CD4-positive, CD25-positive, alpha-beta regulatory T cell (primary cell): ENCODE measurements around the gene PCED1B. TPM values are rescaled to one million over a fixed set of nuclear protein-coding genes. Genes with fewer than 3 reads are reported as not detected.
"Not testable (repeated sequence)": the region's sequence is repeated elsewhere in the genome, so short reads cannot be mapped to it uniquely, and the experiment has no call there.

Experiments
- ATAC-seq, 2 donors: fragments of 150-1000 bp; cut with Tn5 transposase; one replicate each; pipeline ENCODE4 v1.10.0; 2021; ENCODE audit warnings: low read depth in 2 of 2, moderate number of reproducible peaks in 2 of 2, moderate library complexity in 1 of 2
- DNase-seq, 3 donors: peaks; one replicate each; pipeline versions ENCODE4 v3.0.0 to v3.0.0-alpha.2; 2012 to 2022; ENCODE audit warnings: mixed read lengths in 1 of 3
- H3K27ac ChIP-seq: one replicate; pipeline ENCODE4 v1.7.0; 2013; ENCODE audit warnings: mild to moderate bottlenecking, low read length; ENCODE audit not compliant: insufficient read depth, poor library complexity, severe bottlenecking
- H3K27me3 ChIP-seq: one replicate; pipeline ENCODE4 v1.7.0; 2013; ENCODE audit warnings: low read length; ENCODE audit not compliant: control insufficient read depth, insufficient read depth
- H3K36me3 ChIP-seq: one replicate; pipeline ENCODE4 v1.7.0; 2013; ENCODE audit warnings: mild to moderate bottlenecking, low read length, moderate library complexity; ENCODE audit not compliant: control insufficient read depth, insufficient read depth
- H3K4me1 ChIP-seq: 2 replicates; pipeline ENCODE4 v1.7.0; 2013; ENCODE audit warnings: mild to moderate bottlenecking, low read length; ENCODE audit not compliant: insufficient read depth, control insufficient read depth, poor library complexity, severe bottlenecking
- H3K4me3 ChIP-seq: one replicate; pipeline ENCODE4 v1.7.0; 2013; ENCODE audit warnings: low read depth, mild to moderate bottlenecking, low read length, moderate library complexity
- H3K9me3 ChIP-seq, 2 experiments: 1 replicate in 1 of 2; 2 replicates in 1 of 2; pipeline ENCODE4 v1.7.0; 2013; ENCODE audit warnings: low read length in 2 of 2, mild to moderate bottlenecking in 1 of 2, moderate library complexity in 1 of 2; ENCODE audit not compliant: control insufficient read depth in 2 of 2
- H3K27ac Mint-ChIP-seq, 3 donors: one replicate each; pipeline ENCODE4 v1.8.0; 2020 to 2022; ENCODE audit warnings: mild to moderate bottlenecking in 3 of 3, mixed read lengths in 3 of 3, moderate library complexity in 2 of 3
- H3K27me3 Mint-ChIP-seq: one replicate; pipeline ENCODE4 v1.8.0; 2022; ENCODE audit warnings: mild to moderate bottlenecking, mixed read lengths
- H3K36me3 Mint-ChIP-seq: one replicate; pipeline ENCODE4 v1.8.0; 2020; ENCODE audit warnings: mixed read lengths
- H3K4me1 Mint-ChIP-seq, 4 donors: one replicate each; pipeline ENCODE4 v1.8.0; 2020 to 2022; ENCODE audit warnings: mixed read lengths in 4 of 4, mild to moderate bottlenecking in 1 of 4
- H3K4me3 Mint-ChIP-seq, 4 donors: one replicate each; pipeline ENCODE4 v1.8.0; 2020 to 2022; ENCODE audit warnings: mild to moderate bottlenecking in 4 of 4, mixed read lengths in 4 of 4, moderate library complexity in 3 of 4
- H3K9me3 Mint-ChIP-seq, 7 donors: one replicate each; pipeline ENCODE4 v1.8.0; 2020 to 2022; ENCODE audit warnings: mixed read lengths in 7 of 7, mild to moderate bottlenecking in 3 of 7, moderate library complexity in 2 of 7
- polyA plus RNA-seq, 4 donors: library from polyadenylated mRNA; unstranded; fragments of 300-500 nt; fragmentation: Illumina TruSeq; gene quantifications; one replicate each; pipeline ENCODE4 v1.2.3, GENCODE V29; 2021
- total RNA-seq: library from RNA; stranded (reverse); gene quantifications from one replicate; pipeline ENCODE4 v1.2.3, GENCODE V29; 2022

Gene PCED1B
- total and polyA plus RNA-seq, 5 donors from 2014 or later: 56.7 to 74.5 (median 64.9) TPM

DNA sequence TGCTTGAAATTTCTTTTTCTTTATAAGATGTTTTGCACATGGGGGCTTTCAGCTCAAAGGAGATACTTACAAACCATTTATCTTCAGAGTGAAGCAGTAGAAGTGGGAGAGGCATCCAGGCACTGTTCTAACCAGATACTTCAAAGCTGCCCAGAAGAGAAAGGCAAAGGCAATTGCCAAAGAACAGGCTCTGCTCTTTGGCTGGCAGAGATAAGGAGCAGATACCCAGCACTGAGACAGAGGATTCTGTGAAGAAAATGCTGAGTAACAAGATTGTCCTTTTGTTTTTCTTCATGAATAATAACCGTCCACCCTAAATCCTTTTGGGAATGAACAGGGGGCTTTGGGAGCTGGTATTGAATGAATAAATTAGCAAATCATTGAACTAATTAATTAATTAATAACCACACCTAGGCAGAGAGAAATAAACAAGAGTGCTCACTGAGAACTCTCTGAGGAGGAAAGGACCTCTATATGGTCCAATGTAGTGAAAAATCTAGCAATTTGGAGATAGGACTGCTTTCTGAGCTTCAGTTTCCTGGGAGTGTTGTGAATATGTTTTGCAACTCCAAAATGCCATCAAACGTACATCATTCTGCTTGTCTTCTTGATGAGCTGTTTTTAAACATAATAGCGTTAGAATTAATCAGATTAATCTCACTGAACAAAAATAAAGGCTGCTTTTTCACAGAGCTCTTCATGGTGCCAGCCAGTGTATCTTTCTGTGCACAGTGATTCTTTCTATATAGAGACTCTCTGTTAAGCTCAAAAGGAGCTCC, 193.2 kb downstream of the PCED1B start:
- H3K36me3 Mint-ChIP-seq: peaks cover 3% of the 10 kb centered on the region
- ATAC-seq (no peak), DNase-seq (no peak)
- peaks cover 0 to 4% (median 0%) of the 10 kb centered on the region in 7 donors for H3K9me3 Mint-ChIP-seq
- Histone ChIP-seq H3K36me3 (no peaks in the 10 kb centered on the region), H3K27me3 (no peaks in the 10 kb centered on the region), H3K4me1 (peaks cover 71% of the 10 kb centered on the region), H3K9me3 (no peaks in the 10 kb centered on the region), H3K4me3 (no peak overlapping the region), H3K27ac (no peak overlapping the region)
- H3K4me1 Mint-ChIP-seq: peaks cover 46 to 97% (median 82%) of the 10 kb centered on the region in 4 donors
- H3K27ac Mint-ChIP-seq: peak overlapping the region; percentile 68 to 90 (median 70)
- H3K27me3 Mint-ChIP-seq: peaks cover 6% of the 10 kb centered on the region
- peak overlapping the region in 3 of 4 donors; percentile 22 to 70 (median 55) for H3K4me3 Mint-ChIP-seq

DNA sequence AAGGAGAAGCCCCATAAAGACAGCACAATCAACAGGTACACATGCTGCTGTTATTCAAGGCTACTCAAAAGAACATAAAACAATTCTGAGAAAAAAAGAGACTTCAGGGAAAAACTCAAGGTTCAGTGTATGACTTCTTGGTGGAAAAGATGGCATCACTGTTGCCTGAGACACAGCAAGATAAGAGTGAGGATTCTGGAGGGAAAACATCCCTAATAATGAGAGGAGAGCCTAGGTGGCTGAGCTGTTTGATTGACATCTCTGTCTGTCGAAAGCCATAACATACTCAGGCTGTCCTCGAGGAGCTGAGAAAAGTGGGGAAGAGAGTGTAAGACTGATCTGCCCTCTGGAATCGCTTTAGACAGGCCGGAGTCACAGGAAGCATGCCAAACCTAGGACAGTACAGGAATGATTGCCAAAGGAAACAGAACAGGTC, 193.8 kb downstream of the PCED1B start:
- DNase-seq: no peak
- Histone ChIP-seq H3K27ac (no peak overlapping the region), H3K9me3 (no peaks in the 10 kb centered on the region), H3K4me3 (no peak overlapping the region), H3K36me3 (no peaks in the 10 kb centered on the region), H3K4me1 (peaks cover 73% of the 10 kb centered on the region), H3K27me3 (no peaks in the 10 kb centered on the region)
- ATAC-seq: no peak
- Mint-ChIP-seq H3K4me3 (peak overlapping the region in 3 of 4 donors; percentile 22 to 70 (median 55)), H3K27me3 (peaks cover 6% of the 10 kb centered on the region), H3K4me1 (peaks cover 45 to 97% (median 83%) of the 10 kb centered on the region in 4 donors), H3K36me3 (peaks cover 3% of the 10 kb centered on the region), H3K9me3 (peaks cover 0 to 4% (median 0%) of the 10 kb centered on the region in 7 donors), H3K27ac (peak overlapping the region; percentile 66 to 90 (median 70))

DNA sequence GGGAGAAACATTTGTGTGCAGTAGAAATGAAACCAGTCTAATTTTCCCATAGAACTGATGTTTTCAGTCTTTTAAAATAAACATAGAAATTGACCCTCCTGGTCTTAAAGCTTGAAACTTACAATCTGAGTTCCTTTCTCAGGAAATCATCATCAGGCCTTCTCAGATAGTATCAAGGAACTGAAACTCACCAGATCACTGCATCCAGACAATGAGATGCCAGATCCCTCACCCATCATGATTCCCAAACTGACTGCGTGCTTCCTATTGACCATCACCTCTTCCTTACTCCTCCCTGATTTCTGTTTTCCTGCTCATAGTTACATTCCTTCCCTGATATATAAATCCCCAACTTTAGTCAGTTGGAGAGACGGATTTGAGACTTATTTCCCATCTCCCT, 195.3 kb downstream of the PCED1B start:
- DNase-seq: no peak
- peaks cover 30 to 90% (median 68%) of the 10 kb centered on the region in 4 donors for H3K4me1 Mint-ChIP-seq
- Histone ChIP-seq H3K9me3 (no peaks in the 10 kb centered on the region), H3K4me1 (peaks cover 58% of the 10 kb centered on the region), H3K36me3 (no peaks in the 10 kb centered on the region), H3K4me3 (peak overlapping the region; percentile 2), H3K27me3 (no peaks in the 10 kb centered on the region), H3K27ac (peak overlapping the region; percentile 79)
- no peaks in the 10 kb centered on the region for H3K36me3 Mint-ChIP-seq
- H3K27me3 Mint-ChIP-seq: no peaks in the 10 kb centered on the region
- H3K27ac Mint-ChIP-seq: peak overlapping the region; percentile 74 to 90 (median 85)
- peak overlapping the region in 2 of 4 donors; percentile 44 to 64 for H3K4me3 Mint-ChIP-seq
- peaks cover 0 to 2% (median 0%) of the 10 kb centered on the region in 7 donors for H3K9me3 Mint-ChIP-seq
- no peak for ATAC-seq

DNA sequence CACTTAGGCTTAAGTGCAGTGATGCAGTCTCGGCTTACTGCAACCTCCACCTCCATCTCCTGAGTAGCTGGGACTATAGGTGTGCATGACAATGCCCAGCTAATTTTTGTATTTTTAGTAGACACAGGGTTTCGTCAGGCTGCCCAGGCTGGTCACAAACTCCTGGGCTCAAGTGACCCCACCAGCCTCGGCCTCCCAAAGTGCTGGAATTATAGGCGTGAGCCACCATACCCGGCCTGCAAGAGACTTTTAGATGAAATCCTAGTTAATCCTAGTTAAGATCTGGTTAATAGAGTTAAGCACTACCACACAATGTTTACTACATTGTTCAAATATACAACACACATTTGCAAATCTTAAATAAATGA, 196.8 kb downstream of the PCED1B start:
- peaks cover 47% of the 10 kb centered on the region for H3K4me1 ChIP-seq
- DNase-seq (no peak), ATAC-seq (no peak)
- peak overlapping the region; percentile 72 to 76 (median 74) for H3K4me3 Mint-ChIP-seq
- no peaks in the 10 kb centered on the region for H3K27me3 Mint-ChIP-seq
- H3K27ac ChIP-seq: peak overlapping the region; percentile 79
- no peaks in the 10 kb centered on the region for H3K36me3 ChIP-seq
- H3K27me3 ChIP-seq: no peaks in the 10 kb centered on the region
- H3K27ac Mint-ChIP-seq: peak overlapping the region; percentile 90 to 99 (median 91)
- no peaks in the 10 kb centered on the region for H3K9me3 ChIP-seq
- H3K36me3 Mint-ChIP-seq: no peaks in the 10 kb centered on the region
- H3K4me3 ChIP-seq: peak overlapping the region; percentile 72
- H3K9me3 Mint-ChIP-seq: peaks cover 0 to 2% (median 0%) of the 10 kb centered on the region in 7 donors
- peaks cover 25 to 84% (median 59%) of the 10 kb centered on the region in 4 donors for H3K4me1 Mint-ChIP-seq

DNA sequence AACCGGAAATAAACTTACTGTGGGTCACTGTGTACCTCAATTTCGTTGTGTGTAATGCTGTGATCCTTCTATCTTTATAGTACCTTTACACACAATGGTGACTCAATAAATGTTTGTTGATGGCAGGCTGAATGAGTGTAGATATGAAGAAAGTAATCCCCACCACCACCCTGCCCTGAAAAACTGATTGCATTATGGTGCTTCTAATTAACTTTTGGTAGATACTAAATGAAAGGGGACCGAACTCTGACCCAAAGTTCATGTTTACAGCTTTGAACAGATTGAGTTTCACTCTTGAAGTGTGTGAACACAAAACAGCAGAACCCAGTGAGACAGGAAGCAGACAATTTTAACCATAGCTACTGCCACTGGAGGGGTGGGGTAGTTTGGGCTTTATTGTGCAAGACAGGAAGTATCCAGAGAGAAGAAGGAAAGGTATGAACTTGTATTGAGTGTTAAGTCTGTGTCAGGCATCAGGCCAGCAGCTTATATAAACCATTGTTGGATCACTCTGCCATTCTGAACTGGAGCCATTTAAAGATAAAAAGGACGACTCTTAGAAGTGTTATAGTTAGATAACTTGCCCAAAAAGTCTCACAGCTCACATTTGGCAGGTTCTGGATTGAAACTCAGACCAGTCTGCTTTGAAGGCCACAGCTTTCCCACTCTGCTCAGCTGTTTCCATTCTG, 197.3 kb downstream of the PCED1B start:
- peaks cover 0 to 2% (median 0%) of the 10 kb centered on the region in 7 donors for H3K9me3 Mint-ChIP-seq
- H3K4me3 Mint-ChIP-seq: peak overlapping the region; percentile 72 to 76 (median 74)
- no peaks in the 10 kb centered on the region for H3K36me3 ChIP-seq
- ATAC-seq: peak; percentile 98
- H3K4me3 ChIP-seq: peak overlapping the region; percentile 72
- H3K27me3 Mint-ChIP-seq: no peaks in the 10 kb centered on the region
- H3K4me1 Mint-ChIP-seq: peaks cover 25 to 84% (median 58%) of the 10 kb centered on the region in 4 donors
- H3K27ac Mint-ChIP-seq: peak overlapping the region; percentile 90 to 99 (median 91)
- H3K9me3 ChIP-seq: no peaks in the 10 kb centered on the region
- DNase-seq: peak; percentile 24 to 96 (median 82)
- H3K36me3 Mint-ChIP-seq: no peaks in the 10 kb centered on the region
- H3K27ac ChIP-seq: peak overlapping the region; percentile 79
- H3K27me3 ChIP-seq: no peaks in the 10 kb centered on the region
- peaks cover 45% of the 10 kb centered on the region for H3K4me1 ChIP-seq

GRCh38 chr12:47277972-47278448, 198.6 kb downstream of the PCED1B start:
- Histone ChIP-seq H3K27ac (peak overlapping the region; percentile 79), H3K27me3 (no peaks in the 10 kb centered on the region), H3K36me3 (no peaks in the 10 kb centered on the region), H3K9me3 (no peaks in the 10 kb centered on the region), H3K4me3 (no peak overlapping the region), H3K4me1 (peaks cover 40% of the 10 kb centered on the region)
- DNase-seq (no peak), ATAC-seq (no peak)
- Mint-ChIP-seq H3K9me3 (peaks cover 0 to 2% (median 0%) of the 10 kb centered on the region in 7 donors), H3K27ac (peak overlapping the region; percentile 90 to 99 (median 91)), H3K36me3 (no peaks in the 10 kb centered on the region), H3K27me3 (no peaks in the 10 kb centered on the region), H3K4me3 (peak overlapping the region in 1 of 4 donors; percentile 72), H3K4me1 (peaks cover 27 to 84% (median 54%) of the 10 kb centered on the region in 4 donors)

DNA sequence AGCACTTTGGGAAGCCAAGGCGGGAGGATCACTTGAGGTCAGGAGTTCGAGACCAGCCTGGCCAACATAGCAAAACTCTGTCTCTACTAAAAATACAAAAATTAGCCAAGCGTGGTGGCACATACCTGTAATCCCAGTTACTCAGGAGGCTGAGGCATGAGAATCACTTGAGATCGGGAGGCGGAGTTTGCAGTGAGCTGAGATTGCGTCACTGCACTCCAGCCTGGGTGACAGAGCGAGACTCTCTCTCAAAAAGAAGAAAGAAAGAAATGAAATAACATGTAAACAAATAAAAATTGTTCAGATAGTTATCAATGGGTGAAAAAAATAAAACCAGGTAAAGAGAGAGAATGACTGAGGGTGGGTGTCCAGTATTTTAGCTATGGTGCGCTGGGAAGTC, 200.3 kb downstream of the PCED1B start:
- H3K27ac Mint-ChIP-seq: peak overlapping the region in 2 of 3 donors; percentile 53 to 67
- not testable (repeated sequence) for H3K9me3 ChIP-seq, H3K36me3 ChIP-seq, H3K4me3 ChIP-seq, H3K36me3 Mint-ChIP-seq, H3K27ac ChIP-seq, DNase-seq, ATAC-seq, H3K27me3 Mint-ChIP-seq, H3K9me3 Mint-ChIP-seq, H3K27me3 ChIP-seq, H3K4me3 Mint-ChIP-seq
- peaks cover 22 to 77% (median 44%) of the 10 kb centered on the region in 4 donors for H3K4me1 Mint-ChIP-seq
- peaks cover 33% of the 10 kb centered on the region for H3K4me1 ChIP-seq
